Neutrophil (primary cell): ENCODE results near the gene AP4S1.
A peak's percentile ranks its signal among the peaks of the same experiment; 100 is the strongest.

Source experiments
- H3K27ac ChIP-seq: fragments of 200-600 bp; sonication (generic); 2 replicates; pipeline ENCODE4 v1.5.1; 2016; ENCODE audit warnings: mild to moderate bottlenecking, moderate library complexity
- H3K27me3 ChIP-seq: fragments of 200-600 bp; sonication (generic); 2 replicates; pipeline ENCODE4 v1.6.0; 2016; ENCODE audit warnings: mild to moderate bottlenecking
- H3K36me3 ChIP-seq: fragments of 200-600 bp; sonication (generic); 2 replicates; pipeline ENCODE4 v1.5.1; 2017
- H3K4me1 ChIP-seq, 2 experiments: fragments of 200-600 bp in 1 of 2; sonication (generic) in 1 of 2; 1 replicate in 1 of 2; 2 replicates in 1 of 2; pipeline versions ENCODE4 v1.5.1 to v1.6.1; 2013 to 2016; ENCODE audit warnings: low read depth in 1 of 2, low read length in 1 of 2, mild to moderate bottlenecking in 1 of 2, moderate library complexity in 1 of 2; ENCODE audit not compliant: control insufficient read depth in 1 of 2, insufficient read depth in 1 of 2
- H3K4me3 ChIP-seq, 2 experiments: fragments of 200-600 bp in 1 of 2; sonication (generic) in 1 of 2; 1 replicate in 1 of 2; 2 replicates in 1 of 2; pipeline ENCODE4 v1.5.1; 2013 to 2016; ENCODE audit warnings: low read depth in 1 of 2, low read length in 1 of 2, mild to moderate bottlenecking in 1 of 2, moderate library complexity in 1 of 2
- H3K9me3 ChIP-seq: fragments of 200-600 bp; sonication (generic); 2 replicates; pipeline ENCODE4 v1.5.1; 2016
- TF ChIP-seq, protein P1 (sequence below): fragments of 200-600 bp; sonication (generic); IDR thresholded peaks from 2 replicates; pipeline ENCODE4 v1.5.1; 2016; ENCODE audit warnings: antibody characterized with exemption

The AP4S1 gene

DNA sequence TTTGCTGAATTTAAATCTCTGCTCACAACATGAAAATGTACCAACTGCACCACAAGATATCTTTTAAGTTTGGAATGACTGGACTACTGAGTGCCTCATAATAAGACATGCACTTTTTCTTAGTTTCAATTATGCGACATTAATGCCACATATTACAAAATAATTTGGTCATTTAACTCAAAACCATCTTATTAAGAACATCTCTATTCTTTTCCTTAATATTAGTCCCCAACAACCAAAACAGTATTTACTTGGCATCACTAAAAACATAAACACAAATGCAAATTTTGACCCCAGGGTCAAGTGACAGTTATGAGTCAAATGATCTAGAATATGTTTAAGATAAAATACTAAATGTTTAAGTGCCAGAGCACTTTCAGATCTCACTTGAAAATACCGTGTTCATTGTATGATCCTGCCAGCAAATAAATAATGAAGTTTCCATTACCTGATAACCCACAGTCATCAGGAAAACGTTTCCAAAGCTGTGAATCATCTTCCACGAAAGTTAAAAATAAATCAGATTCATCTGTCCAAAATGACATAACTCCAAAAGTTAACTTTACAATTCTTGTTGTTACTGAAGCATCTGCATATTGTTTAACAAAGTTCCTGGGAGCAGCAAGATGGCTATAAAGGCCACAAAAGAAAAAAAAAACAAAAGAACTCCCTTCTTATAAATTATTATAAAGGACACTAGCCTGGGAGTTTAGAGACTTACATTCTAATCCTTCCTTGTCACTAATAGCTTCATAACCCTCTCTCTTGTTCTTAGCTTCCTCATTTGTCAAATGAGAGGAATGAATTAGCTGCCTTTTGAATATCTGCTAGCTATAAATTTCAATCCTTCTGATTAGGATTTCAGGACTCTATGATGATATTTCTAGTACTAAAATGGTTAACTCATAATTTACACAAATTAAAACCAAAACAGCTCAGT lies 30.5 kb upstream of the AP4S1 start:
- TF ChIP-seq, protein P1, sequence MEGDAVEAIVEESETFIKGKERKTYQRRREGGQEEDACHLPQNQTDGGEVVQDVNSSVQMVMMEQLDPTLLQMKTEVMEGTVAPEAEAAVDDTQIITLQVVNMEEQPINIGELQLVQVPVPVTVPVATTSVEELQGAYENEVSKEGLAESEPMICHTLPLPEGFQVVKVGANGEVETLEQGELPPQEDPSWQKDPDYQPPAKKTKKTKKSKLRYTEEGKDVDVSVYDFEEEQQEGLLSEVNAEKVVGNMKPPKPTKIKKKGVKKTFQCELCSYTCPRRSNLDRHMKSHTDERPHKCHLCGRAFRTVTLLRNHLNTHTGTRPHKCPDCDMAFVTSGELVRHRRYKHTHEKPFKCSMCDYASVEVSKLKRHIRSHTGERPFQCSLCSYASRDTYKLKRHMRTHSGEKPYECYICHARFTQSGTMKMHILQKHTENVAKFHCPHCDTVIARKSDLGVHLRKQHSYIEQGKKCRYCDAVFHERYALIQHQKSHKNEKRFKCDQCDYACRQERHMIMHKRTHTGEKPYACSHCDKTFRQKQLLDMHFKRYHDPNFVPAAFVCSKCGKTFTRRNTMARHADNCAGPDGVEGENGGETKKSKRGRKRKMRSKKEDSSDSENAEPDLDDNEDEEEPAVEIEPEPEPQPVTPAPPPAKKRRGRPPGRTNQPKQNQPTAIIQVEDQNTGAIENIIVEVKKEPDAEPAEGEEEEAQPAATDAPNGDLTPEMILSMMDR = no peak
- H3K36me3 ChIP-seq = no peaks in the 10 kb centered on the region
- H3K4me3 ChIP-seq = no peak overlapping the region
- H3K27ac ChIP-seq = peak overlapping the region; percentile 3
- H3K9me3 ChIP-seq = no peaks in the 10 kb centered on the region
- H3K4me1 ChIP-seq = peaks cover 14 to 19% of the 10 kb centered on the region in 2 experiments
- H3K27me3 ChIP-seq = no peaks in the 10 kb centered on the region

GRCh38 chr14:30995689-30996088 lies 29.8 kb upstream of the AP4S1 start:
- peaks cover 12 to 15% of the 10 kb centered on the region in 2 experiments for H3K4me1 ChIP-seq
- no peaks in the 10 kb centered on the region for H3K9me3 ChIP-seq
- TF ChIP-seq, protein P1 = no peak
- no peak overlapping the region for H3K4me3 ChIP-seq
- no peak overlapping the region for H3K27ac ChIP-seq
- H3K36me3 ChIP-seq = no peaks in the 10 kb centered on the region
- H3K27me3 ChIP-seq = no peaks in the 10 kb centered on the region

GRCh38 chr14:30996892-30997659 lies 28.4 kb upstream of the AP4S1 start:
- H3K27me3 ChIP-seq = no peaks in the 10 kb centered on the region
- TF ChIP-seq, protein P1 = no peak
- no peaks in the 10 kb centered on the region for H3K9me3 ChIP-seq
- no peak overlapping the region for H3K4me3 ChIP-seq
- peaks cover 0 to 1% of the 10 kb centered on the region in 2 experiments for H3K4me1 ChIP-seq
- H3K27ac ChIP-seq = no peak overlapping the region
- no peaks in the 10 kb centered on the region for H3K36me3 ChIP-seq

DNA sequence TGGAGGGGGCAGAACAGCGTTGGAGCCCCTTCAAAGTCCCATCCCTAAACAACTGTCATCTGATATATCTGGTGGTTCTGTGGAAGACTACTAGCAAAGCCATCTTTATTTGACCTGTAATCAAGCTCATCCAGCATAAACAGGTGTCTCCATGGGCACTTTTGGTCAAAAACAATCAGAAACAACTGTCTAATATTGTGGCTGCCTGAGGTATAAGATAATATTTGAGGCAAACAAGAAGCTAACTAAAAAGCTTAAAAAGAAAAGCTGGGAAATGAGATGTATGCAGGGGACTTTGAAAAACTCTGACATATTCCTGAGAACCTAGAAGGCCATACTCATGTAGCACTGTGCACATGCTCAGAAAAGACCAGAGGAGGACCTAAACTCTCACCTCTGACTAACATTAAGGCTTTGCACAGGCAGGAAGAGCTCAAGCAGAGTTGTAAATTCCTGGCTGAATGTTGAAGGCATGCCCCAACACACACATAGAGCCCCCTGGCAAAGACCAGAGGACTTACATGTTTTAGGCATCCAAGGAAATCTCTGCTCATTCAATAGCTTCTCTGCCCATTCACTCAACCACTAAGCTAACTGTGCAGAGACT lies 27.2 kb upstream of the AP4S1 start:
- TF ChIP-seq, protein P1 = no peak
- Histone ChIP-seq H3K27me3 (no peaks in the 10 kb centered on the region), H3K4me3 (no peak overlapping the region), H3K9me3 (no peaks in the 10 kb centered on the region), H3K36me3 (no peaks in the 10 kb centered on the region), H3K4me1 (no peaks in the 10 kb centered on the region), H3K27ac (no peak overlapping the region)

DNA sequence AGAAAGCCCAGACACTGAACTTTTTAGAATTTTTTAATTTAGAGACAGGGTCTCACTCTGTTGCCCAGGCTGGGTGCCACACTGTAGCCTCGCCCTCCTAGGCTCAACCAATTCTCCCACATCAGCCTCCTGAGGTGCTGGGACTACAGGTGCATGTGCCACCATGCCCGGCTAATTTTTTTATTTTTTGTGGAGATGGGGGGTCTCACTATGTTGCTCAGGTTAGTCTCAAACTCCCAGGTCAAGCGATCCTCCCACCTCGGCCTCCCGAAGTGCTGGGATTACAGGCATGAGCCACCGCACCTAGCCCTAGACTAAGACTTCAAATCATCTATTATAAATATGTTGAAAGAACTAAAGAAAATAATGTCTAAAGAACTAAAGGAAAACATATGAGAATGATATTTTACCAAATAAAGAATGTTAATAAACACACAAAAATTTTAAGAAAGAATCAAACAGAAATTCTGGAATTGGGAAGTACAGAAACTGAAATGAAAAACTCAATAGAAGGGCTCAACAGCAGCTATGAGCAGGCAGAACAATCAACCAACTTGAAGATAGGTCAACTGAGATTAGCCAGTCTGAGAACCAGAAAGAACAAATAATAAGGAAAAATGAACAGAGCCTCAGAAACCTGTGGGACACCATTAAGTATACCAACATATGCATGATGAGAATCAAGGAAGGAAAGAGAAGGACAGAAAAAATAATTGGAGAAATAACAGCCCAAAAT lies 26.2 kb upstream of the AP4S1 start:
- H3K36me3 ChIP-seq = no peaks in the 10 kb centered on the region
- no peak overlapping the region for H3K27ac ChIP-seq
- no peaks in the 10 kb centered on the region for H3K4me1 ChIP-seq
- TF ChIP-seq, protein P1 = no peak
- H3K27me3 ChIP-seq = no peaks in the 10 kb centered on the region
- no peak overlapping the region for H3K4me3 ChIP-seq
- no peaks in the 10 kb centered on the region for H3K9me3 ChIP-seq
